CD4-positive, alpha-beta T cell treated with Interleukin-1 beta for 1 hour (primary cell): ENCODE results near the gene DDX1.

Experiments used
- DNase-seq, 2 donors: peaks; one replicate each; pipeline ENCODE4 v3.0.0-alpha.2; 2020 to 2022

The DDX1 gene

GRCh38 chr2:15633043-15633970 lies 41.6 kb downstream of the DDX1 start:
- DNase-seq, result no peak

- no peak for DNase-seq
These were observed 42.3 kb downstream of the DDX1 start for GRCh38 chr2:15633971-15634346.

GRCh38 chr2:15634846-15635490 lies 43.3 kb downstream of the DDX1 start:
- DNase-seq, result no peak

GRCh38 chr2:15636972-15637785 lies 45.5 kb downstream of the DDX1 start:
- peak; percentile 37 to 51 for DNase-seq

GRCh38 chr2:15638720-15639119 lies 47.1 kb downstream of the DDX1 start:
- no peak for DNase-seq

GRCh38 chr2:15639323-15640251 lies 47.9 kb downstream of the DDX1 start:
- DNase-seq, result no peak

- DNase-seq, result no peak
These were observed 48.6 kb downstream of the DDX1 start for GRCh38 chr2:15640261-15640711.

- DNase-seq, result no peak
These were observed 49.1 kb downstream of the DDX1 start for GRCh38 chr2:15640784-15641183.

GRCh38 chr2:15641530-15641982 lies 49.9 kb downstream of the DDX1 start:
- no peak for DNase-seq

GRCh38 chr2:15642011-15642814 lies 50.5 kb downstream of the DDX1 start:
- DNase-seq, result no peak

- DNase-seq, result no peak
These were observed 51.3 kb downstream of the DDX1 start for GRCh38 chr2:15642815-15643500.

- DNase-seq, result no peak
These were observed 52.3 kb downstream of the DDX1 start for GRCh38 chr2:15643791-15644585.

- DNase-seq, result no peak
These were observed 53.6 kb downstream of the DDX1 start for GRCh38 chr2:15645300-15645699.

- no peak for DNase-seq
These were observed 54.2 kb downstream of the DDX1 start for GRCh38 chr2:15645720-15646385.

- no peak for DNase-seq
These were observed 55.0 kb downstream of the DDX1 start for GRCh38 chr2:15646661-15647060.

- no peak for DNase-seq
These were observed 56.2 kb downstream of the DDX1 start for GRCh38 chr2:15647622-15648590.

- no peak for DNase-seq
These were observed 57.2 kb downstream of the DDX1 start for GRCh38 chr2:15648593-15649525.
